Keratinocyte (primary cell): Measurements from ENCODE around the gene FOXR1. TPM values are rescaled to one million over a fixed set of nuclear protein-coding genes. Genes with fewer than 3 reads are reported as not detected.

Experiments
- DNase-seq: peaks from one replicate; pipeline ENCODE4 v3.0.0-alpha.2; 2011; ENCODE audit warnings: low read depth, missing footprints, low spot score
- FAIRE-seq: peaks from 2 replicates; lab custom pipeline; 2011; peaks lifted over from hg19 to GRCh38; lab: Jason Lieb, UNC
- H2AFZ ChIP-seq: 2 replicates; pipeline ENCODE4 v1.6.0; 2012; ENCODE audit warnings: low read length, control low read depth, inconsistent platforms; ENCODE audit not compliant: control insufficient read depth
- H3K27ac ChIP-seq: 2 replicates; pipeline ENCODE4 v1.5.1; 2011; ENCODE audit warnings: low read length; ENCODE audit not compliant: control insufficient read depth, insufficient read depth
- H3K27me3 ChIP-seq: 3 replicates; pipeline ENCODE4 v1.6.0; 2011; ENCODE audit warnings: low read length; ENCODE audit not compliant: control insufficient read depth, insufficient read depth; ENCODE audit errors: extremely low read depth
- H3K36me3 ChIP-seq, 2 experiments: 2 replicates in 1 of 2; 3 replicates in 1 of 2; pipeline ENCODE4 v1.5.1; 2011; ENCODE audit warnings: low read length in 2 of 2, mild to moderate bottlenecking in 1 of 2; ENCODE audit not compliant: control insufficient read depth in 2 of 2, insufficient read depth in 2 of 2; ENCODE audit errors: extremely low read depth in 1 of 2
- H3K4me1 ChIP-seq: 3 replicates; pipeline ENCODE4 v1.5.1; 2011; ENCODE audit warnings: low read length; ENCODE audit not compliant: control insufficient read depth, insufficient read depth; ENCODE audit errors: extremely low read depth
- H3K4me2 ChIP-seq: 3 replicates; pipeline ENCODE4 v1.6.0; 2011; ENCODE audit warnings: low read depth, low read length; ENCODE audit not compliant: control insufficient read depth, insufficient read depth; ENCODE audit errors: extremely low read depth
- H3K4me3 ChIP-seq, 3 experiments: fragments of 200-600 bp in 1 of 3; sonication (generic) in 1 of 3; 2 replicates in 2 of 3; 3 replicates in 1 of 3; pipeline ENCODE4 v1.5.1; 2011 to 2016; ENCODE audit warnings: low read length in 3 of 3, mild to moderate bottlenecking in 3 of 3, control low read depth in 2 of 3, inconsistent platforms in 1 of 3, low read depth in 1 of 3, mixed read lengths in 1 of 3, mixed run types in 1 of 3, moderate library complexity in 1 of 3; ENCODE audit not compliant: control insufficient read depth in 2 of 3, insufficient read depth in 2 of 3; ENCODE audit errors: extremely low read depth in 1 of 3
- H3K79me2 ChIP-seq: 2 replicates; pipeline ENCODE4 v1.6.0; 2012; ENCODE audit warnings: low read length; ENCODE audit not compliant: control insufficient read depth, insufficient read depth
- H3K9ac ChIP-seq: 3 replicates; pipeline ENCODE4 v1.6.0; 2011; ENCODE audit warnings: low read length; ENCODE audit not compliant: control insufficient read depth, insufficient read depth; ENCODE audit errors: extremely low read depth
- H3K9me1 ChIP-seq: 3 replicates; pipeline ENCODE4 v1.6.0; 2011; ENCODE audit warnings: low read length; ENCODE audit not compliant: control insufficient read depth, insufficient read depth; ENCODE audit errors: extremely low read depth
- H3K9me3 ChIP-seq: 2 replicates; pipeline ENCODE4 v1.5.1; 2012; ENCODE audit warnings: low read depth, low read length; ENCODE audit not compliant: control insufficient read depth
- H4K20me1 ChIP-seq: 3 replicates; pipeline ENCODE4 v1.6.0; 2011; ENCODE audit warnings: low read length; ENCODE audit not compliant: control insufficient read depth, insufficient read depth; ENCODE audit errors: extremely low read depth
- CTCF ChIP-seq, 3 experiments: IDR thresholded peaks in 1 of 3; conservative IDR thresholded peaks in 1 of 3; optimal IDR thresholded peaks in 1 of 3; 2 replicates in 2 of 3; 3 replicates in 1 of 3; pipeline versions ENCODE3 to v1.5.1; 2011; ENCODE audit warnings: low read length in 3 of 3, mild to moderate bottlenecking in 3 of 3, moderate library complexity in 2 of 3, control low read depth in 1 of 3, inconsistent platforms in 1 of 3; ENCODE audit not compliant: insufficient read depth in 2 of 3; ENCODE audit errors: extremely low read depth in 1 of 3
- EZH2 ChIP-seq: IDR thresholded peaks from one replicate; pipeline ENCODE4 v1.6.1; 2012; ENCODE audit warnings: inconsistent platforms, mild to moderate bottlenecking, low read length, moderate library complexity
- dilution Hi-C: fragments of 300-500 bp; cut with MboI; formaldehyde crosslinking; loops from one replicate; pipeline ENCODE4 v1.7.0; 2020; ENCODE audit warnings: low sequenced_read_pairs; ENCODE audit not compliant: extremely low pct_ligation_motif_present
- polyA plus RNA-seq, 5 experiments: library from polyadenylated mRNA; depleted of rRNA in 3 of 5; stranded (reverse) in 3 of 5; stranded (forward) in 1 of 5; unstranded in 1 of 5; fragments of >200 nt; gene quantifications; 1 replicate in 1 of 5; 2 replicates in 3 of 5; 3 replicates in 1 of 5; pipeline versions ENCODE4 v1.2.1 to v1.2.3, GENCODE V29; 2011 to 2012; ENCODE audit warnings: missing spikeins in 2 of 5, low read depth in 1 of 5, low replicate concordance in 1 of 5

Gene FOXR1
- polyA plus RNA-seq, 1 donor (not counting 4 experiments of a cell fraction or from before 2014, with no cell fraction given): not detected

GRCh38 chr11:118928101-118928869 lies 43.3 kb upstream of the FOXR1 start:
- dilution Hi-C loops: no loop called here
- Histone ChIP-seq H3K4me3 (peak overlapping the region; percentile 77 to 92 (median 84)), H3K4me1 (peaks cover 28% of the 10 kb centered on the region), H3K9me1 (no peaks in the 10 kb centered on the region), H3K36me3 (peaks cover 3 to 8% of the 10 kb centered on the region in 2 experiments), H3K4me2 (peak overlapping the region; percentile 74), H3K27me3 (no peaks in the 10 kb centered on the region), H2AFZ (peak overlapping the region; percentile 78), H3K9ac (peak overlapping the region; percentile 86), H3K27ac (peak overlapping the region; percentile 97), H3K79me2 (peaks cover 21% of the 10 kb centered on the region), H3K9me3 (no peaks in the 10 kb centered on the region), H4K20me1 (peaks cover 4% of the 10 kb centered on the region)
- FAIRE-seq (peak; percentile 85), DNase-seq (no peak)
- TF ChIP-seq EZH2 (no peak), CTCF (optimal IDR thresholded peaks at IDR 0.05 in 1 of 3, IDR thresholded peaks at IDR 0.05 in 1 of 3, conservative IDR thresholded peaks at IDR 0.05 in 1 of 3; ENCODE audit: extremely low read depth in 1 of 3, insufficient read depth in 2 of 3, low read length in 3 of 3) (peak in 2 of 3 experiments; percentile 96 to 98)

GRCh38 chr11:118928870-118929500 lies 42.6 kb upstream of the FOXR1 start:
- Histone ChIP-seq H3K27me3 (no peaks in the 10 kb centered on the region), H3K36me3 (peaks cover 0 to 2% of the 10 kb centered on the region in 2 experiments), H3K4me1 (peaks cover 28% of the 10 kb centered on the region), H3K79me2 (peaks cover 14% of the 10 kb centered on the region), H3K27ac (peak overlapping the region; percentile 97), H3K4me3 (peak overlapping the region; percentile 77 to 92 (median 84)), H2AFZ (peak overlapping the region; percentile 78), H3K4me2 (peak overlapping the region; percentile 74), H3K9ac (peak overlapping the region; percentile 86), H4K20me1 (peaks cover 4% of the 10 kb centered on the region), H3K9me1 (no peaks in the 10 kb centered on the region), H3K9me3 (no peaks in the 10 kb centered on the region)
- TF ChIP-seq EZH2 (no peak), CTCF (optimal IDR thresholded peaks at IDR 0.05 in 1 of 3, IDR thresholded peaks at IDR 0.05 in 1 of 3, conservative IDR thresholded peaks at IDR 0.05 in 1 of 3; ENCODE audit: extremely low read depth in 1 of 3, insufficient read depth in 2 of 3, low read length in 3 of 3) (no peak)
- dilution Hi-C loops: no loop called here
- DNase-seq: no peak
- FAIRE-seq: no peak
